GM12878 (cell line): ENCODE measurements around the gene BICC1. TPM values are rescaled to one million over a fixed set of nuclear protein-coding genes. Genes with fewer than 3 reads are reported as not detected.

ENCODE experiments used
- ATAC-seq: fragments of 200-7000 bp; cut with Tn5 transposase; 3 replicates; pipeline ENCODE4 v1.9.1; 2020; ENCODE audit warnings: mild to moderate bottlenecking, moderate library complexity
- BruUV-seq: library from RNA; stranded (reverse); fragments of 400-500 nt; replicated peaks from 2 replicates; lab custom pipeline; 2021; lab: Mats Ljungman, UMichigan
- CTCF ChIA-PET: fragments of 300-600 bp; sonication (Branson Sonifier 250); formaldehyde crosslinking; extraction: SDS; loops from one replicate; lab custom pipeline; 2021; ENCODE audit warnings: inconsistent platforms; lab: Yijun Ruan, JAX
- POLR2A ChIA-PET: fragments of 350-600 bp; formaldehyde crosslinking; extraction: SDS; loops from one replicate; lab custom pipeline; 2021; ENCODE audit warnings: inconsistent platforms; lab: Charles Lee
- RAD21 ChIA-PET: fragments of 300-600 bp; sonication (Branson Sonifier 250); formaldehyde crosslinking; loops from one replicate; lab custom pipeline; 2023; ENCODE audit warnings: antibody characterized with exemption; ENCODE audit not compliant: unreplicated experiment; lab: Charles Lee
- SMC1A ChIA-PET: fragments of 300-600 bp; sonication (Branson Sonifier 250); formaldehyde crosslinking; loops from one replicate; lab custom pipeline; 2023; ENCODE audit not compliant: unreplicated experiment, uncharacterized antibody; lab: Charles Lee
- DNase-seq: peaks from one replicate; pipeline ENCODE4 v3.0.0-alpha.2; 2011; ENCODE audit warnings: low read depth, low spot score
- FAIRE-seq: peaks from 3 replicates; lab custom pipeline; 2011; peaks lifted over from hg19 to GRCh38; lab: Jason Lieb, UNC
- H2AFZ ChIP-seq: 2 replicates; pipeline ENCODE4 v1.6.0; 2011; ENCODE audit warnings: low read depth, low read length, control low read depth; ENCODE audit not compliant: control insufficient read depth
- H3K27ac ChIP-seq: 2 replicates; pipeline ENCODE4 v1.5.1; 2011; ENCODE audit warnings: control low read depth; ENCODE audit not compliant: control insufficient read depth, insufficient read depth
- H3K27me3 ChIP-seq, 2 experiments: replicated peaks in 1 of 2; 2 replicates each; pipeline versions ENCODE4 v1.6.0 to v1.6.1; 2011; ENCODE audit warnings: low read length in 1 of 2; ENCODE audit not compliant: control insufficient read depth in 2 of 2, insufficient read depth in 2 of 2
- H3K36me3 ChIP-seq, 2 experiments: 2 replicates each; pipeline ENCODE4 v1.5.1; 2011; ENCODE audit warnings: low read length in 1 of 2; ENCODE audit not compliant: control insufficient read depth in 2 of 2, insufficient read depth in 2 of 2
- H3K4me1 ChIP-seq: 2 replicates; pipeline ENCODE4 v1.6.1; 2011; ENCODE audit warnings: mild to moderate bottlenecking, low read length, moderate library complexity, mixed read lengths; ENCODE audit not compliant: control insufficient read depth, insufficient read depth
- H3K4me2 ChIP-seq: 2 replicates; pipeline ENCODE4 v1.6.0; 2011; ENCODE audit warnings: control low read depth; ENCODE audit not compliant: control insufficient read depth, insufficient read depth
- H3K4me3 ChIP-seq: fragments of 200-600 bp; sonication (generic); 2 replicates; pipeline ENCODE4 v1.5.1; 2016
- H3K79me2 ChIP-seq: 2 replicates; pipeline ENCODE4 v1.6.0; 2011; ENCODE audit warnings: low read length; ENCODE audit not compliant: control insufficient read depth, insufficient read depth
- H3K9ac ChIP-seq: 2 replicates; pipeline ENCODE4 v1.8.0; 2011; ENCODE audit warnings: low read length, control low read depth, mixed read lengths; ENCODE audit not compliant: control insufficient read depth, insufficient read depth
- H3K9me3 ChIP-seq: replicated peaks from 3 replicates; pipeline ENCODE4 v1.5.1; 2011; ENCODE audit warnings: mild to moderate bottlenecking, low read length; ENCODE audit not compliant: control insufficient read depth, insufficient read depth
- H4K20me1 ChIP-seq: 2 replicates; pipeline ENCODE4 v1.6.0; 2011; ENCODE audit not compliant: control insufficient read depth, insufficient read depth
- CBX3 ChIP-seq: fragments of 200-600 bp; sonication (generic); IDR thresholded peaks from 2 replicates; pipeline ENCODE4 v1.6.1; 2016; ENCODE audit warnings: low read depth, borderline replicate concordance
- EP300 ChIP-seq, 2 experiments: fragments of 150-350 bp in 1 of 2; IDR thresholded peaks; 2 replicates each; pipeline ENCODE4 v1.6.1; 2011 to 2012; ENCODE audit warnings: low read depth in 2 of 2, low read length in 2 of 2, borderline replicate concordance in 1 of 2, improper control_type of control experiment in 1 of 2, inconsistent platforms in 1 of 2; ENCODE audit not compliant: control insufficient read depth in 1 of 2
- EZH2 ChIP-seq: IDR thresholded peaks from 2 replicates; pipeline ENCODE4 v1.6.1; 2012; ENCODE audit warnings: low read depth, mild to moderate bottlenecking, control low read depth, inconsistent platforms, low read length, borderline replicate concordance; ENCODE audit not compliant: control insufficient read depth
- GABPA ChIP-seq: IDR thresholded peaks from 2 replicates; pipeline ENCODE4 v1.6.1; 2014; ENCODE audit warnings: antibody characterized with exemption, low read depth, mild to moderate bottlenecking, inconsistent platforms
- PAX8 ChIP-seq: fragments of 450-650 bp; IDR thresholded peaks from 2 replicates; pipeline ENCODE4 v1.6.1; 2017; ENCODE audit warnings: mild to moderate bottlenecking, moderate library complexity
- TCF3 ChIP-seq: IDR thresholded peaks from 2 replicates; pipeline ENCODE4 v1.6.1; 2012; ENCODE audit warnings: low read depth, mild to moderate bottlenecking, low read length, borderline replicate concordance; ENCODE audit not compliant: insufficient read depth
- USF2 ChIP-seq: IDR thresholded peaks from 2 replicates; pipeline ENCODE4 v1.6.1; 2011; ENCODE audit warnings: low read depth, low read length, improper control_type of control experiment, borderline replicate concordance
- ZBED1 ChIP-seq: IDR thresholded peaks from 2 replicates; pipeline ENCODE4 v1.6.1; 2016; ENCODE audit warnings: borderline replicate concordance
- ZBTB4 ChIP-seq: fragments of 450-650 bp; formaldehyde crosslinking; IDR thresholded peaks from 2 replicates; pipeline ENCODE4 v1.4.0; 2022; ENCODE audit warnings: mild to moderate bottlenecking, moderate library complexity
- WGBS: methylation state at CpG from one replicate; pipeline ENCODE4 v1.1.6; 2016; ENCODE audit warnings: low lambda C conversion rate; ENCODE audit not compliant: insufficient replicate concordance, insufficient coverage; ENCODE audit errors: missing lambda C conversion rate; 5-methylcytosine and 5-hydroxymethylcytosine counted together
- in situ Hi-C: fragments of 300-500 bp; cut with MboI; formaldehyde crosslinking; loops from 9 replicates; pipeline ENCODE4 v1.14.3; 2018; ENCODE audit warnings: mixed read lengths
- intact Hi-C: fragments of 100-400 bp; cut with micrococcal nuclease; formaldehyde crosslinking; loops from one replicate; pipeline ENCODE4 v1.14.2; 2022; ENCODE audit not compliant: unreplicated experiment
- polyA plus RNA-seq, 11 experiments: library from polyadenylated mRNA; depleted of rRNA in 4 of 11; unstranded in 6 of 11; stranded (reverse) in 5 of 11; fragments of >200 nt; fragmentation: Nextera tagmentation in 4 of 11; fragmentation: Illumina TruSeq in 1 of 11; extraction: Ambion mirVana in 4 of 11; extraction: Trizol in 1 of 11; gene quantifications; 1 replicate in 1 of 11; 2 replicates in 10 of 11; pipeline versions ENCODE4 v1.2.1 to v1.2.3, GENCODE V29; 2011 to 2016; ENCODE audit warnings: inconsistent platforms in 2 of 11, missing spikeins in 2 of 11, low read depth in 1 of 11
- total RNA-seq, 4 experiments: library from RNA; depleted of rRNA in 3 of 4; stranded (reverse); fragments of >200 nt in 3 of 4; fragmentation: Illumina TruSeq in 1 of 4; extraction: Trizol in 1 of 4; gene quantifications; 2 replicates each; pipeline versions ENCODE4 v1.2.1 to v1.2.3, GENCODE V29; 2013 to 2021

BICC1 gene
- total and polyA plus RNA-seq, 10 of the 15 experiments (the other 5 are each of a cell fraction or from before 2014, with no cell fraction given), result 0.01 to 0.10 (median 0.04) TPM; not detected in 5

- ATAC-seq (no peak), FAIRE-seq (no peak), DNase-seq (no peak)
- Histone ChIP-seq H3K9me3 (no peaks in the 10 kb centered on the region), H3K27me3 (no peaks in the 10 kb centered on the region), H3K79me2 (no peaks in the 10 kb centered on the region), H3K4me1 (no peaks in the 10 kb centered on the region), H3K36me3 (no peaks in the 10 kb centered on the region), H3K9ac (no peak overlapping the region), H2AFZ (no peak overlapping the region), H3K27ac (no peak overlapping the region), H3K4me3 (no peak overlapping the region), H3K4me2 (no peak overlapping the region), H4K20me1 (no peaks in the 10 kb centered on the region)
- no TSS peak for BruUV-seq
- CTCF ChIA-PET, result interaction anchor here (2.2 kb wide), 1 partner anchor 34 kb away, joined by 6 read pairs; no protein-coding TSS in a partner anchor
- 42% methylated on average over 1 of the region's 1 CpG for WGBS
- intact Hi-C loops, result no loop called here
- in situ Hi-C loops, result no loop called here
- POLR2A ChIA-PET, result no interaction called here
- SMC1A ChIA-PET, result no interaction called here
- TF ChIP-seq ZBED1 (no peak), EZH2 (no peak), CBX3 (no peak), TCF3 (no peak), EP300 (IDR thresholded peaks at IDR 0.05; ENCODE audit: borderline replicate concordance in 1 of 2, control insufficient read depth in 1 of 2, low read depth in 2 of 2, low read length in 2 of 2) (no peak), PAX8 (no peak), USF2 (no peak), ZBTB4 (CRISPR knock-in tag) (no peak), GABPA (no peak)
- RAD21 ChIA-PET, result interaction anchor here (0.6 to 0.7 kb wide), 2 partner anchors 612 to 1850 kb away, joined by 3 read pairs; no protein-coding TSS in a partner anchor
These were observed 229.5 kb downstream of the BICC1 start for GRCh38 chr10:58742141-58742540.
